ENCODE measurements around the gene MT1B.
"Not testable (repeated sequence)": the region's sequence is repeated elsewhere in the genome, so short reads cannot be mapped to it uniquely, and the experiment has no call there.

Gene MT1B

GRCh38 chr16:56669005-56669839 lies 17.5 kb downstream of the MT1B start, which contains the start of gene MT1H:
Gene MT1H (plus strand): TSS chr16:56669814. CDS start chr16:56669885, 71 bp downstream.
- DNase-seq = no peak

- DNase-seq = no peak
Measured at GRCh38 chr16:56669840-56670619, 18.3 kb downstream of the MT1B start.

- DNase-seq = no peak
Measured at GRCh38 chr16:56670620-56670934, 18.9 kb downstream of the MT1B start.

- not testable (repeated sequence) for DNase-seq
Measured at GRCh38 chr16:56671691-56672090, 20.0 kb downstream of the MT1B start.

- not testable (repeated sequence) for DNase-seq
Measured at GRCh38 chr16:56672171-56672570, 20.5 kb downstream of the MT1B start.

- DNase-seq = no peak
Measured at GRCh38 chr16:56672761-56673536, 21.3 kb downstream of the MT1B start.

GRCh38 chr16:56673921-56674320 lies 22.2 kb downstream of the MT1B start:
- DNase-seq = no peak

- not testable (repeated sequence) for DNase-seq
Measured at GRCh38 chr16:56674570-56674969, 22.9 kb downstream of the MT1B start.

GRCh38 chr16:56675685-56676210 lies 24.1 kb downstream of the MT1B start:
- peak; percentile 36 for DNase-seq

GRCh38 chr16:56677474-56677873 lies 25.8 kb downstream of the MT1B start:
- no peak for DNase-seq

- DNase-seq = no peak
Measured at GRCh38 chr16:56679078-56679730, 27.5 kb downstream of the MT1B start.

GRCh38 chr16:56679818-56680217 lies 28.1 kb downstream of the MT1B start:
- no peak for DNase-seq

- DNase-seq = peak; percentile 74
Measured at GRCh38 chr16:56681939-56682702, 30.4 kb downstream of the MT1B start, which contains the start of gene MT1X. Gene MT1X (plus strand): TSS chr16:56682470. CDS start chr16:56682541, 71 bp downstream.

GRCh38 chr16:56682703-56683397 lies 31.2 kb downstream of the MT1B start:
- DNase-seq = no peak

GRCh38 chr16:56683424-56684172 lies 31.9 kb downstream of the MT1B start:
- no peak for DNase-seq

GRCh38 chr16:56684256-56684925 lies 32.7 kb downstream of the MT1B start:
- DNase-seq = no peak

- no peak for DNase-seq
Measured at GRCh38 chr16:56684926-56685590, 33.4 kb downstream of the MT1B start.

- DNase-seq = no peak
Measured at GRCh38 chr16:56686758-56687157, 35.1 kb downstream of the MT1B start.

GRCh38 chr16:56688762-56689161 lies 37.1 kb downstream of the MT1B start:
- no peak for DNase-seq

All from effector CD8-positive, alpha-beta T cell (primary cell).